DOHH2 (cell line): ENCODE data around the gene KMT2A.

Experiments used
- EZH2phosphoT487 ChIP-seq: fragments of 200-600 bp; sonication (generic); IDR thresholded peaks from 2 replicates; pipeline ENCODE4 v1.6.1; 2017; ENCODE audit warnings: borderline replicate concordance, mild to moderate bottlenecking, antibody characterized with exemption, low read length, moderate library complexity, mixed read lengths
- TF ChIP-seq, protein P1 (sequence below): fragments of 200-600 bp; sonication (generic); IDR thresholded peaks from one replicate; pipeline ENCODE4 v1.5.1; 2014; ENCODE audit warnings: antibody characterized with exemption, mild to moderate bottlenecking, low read depth, low read length; ENCODE audit not compliant: poor library complexity, severe bottlenecking

- TF ChIP-seq, protein P1, sequence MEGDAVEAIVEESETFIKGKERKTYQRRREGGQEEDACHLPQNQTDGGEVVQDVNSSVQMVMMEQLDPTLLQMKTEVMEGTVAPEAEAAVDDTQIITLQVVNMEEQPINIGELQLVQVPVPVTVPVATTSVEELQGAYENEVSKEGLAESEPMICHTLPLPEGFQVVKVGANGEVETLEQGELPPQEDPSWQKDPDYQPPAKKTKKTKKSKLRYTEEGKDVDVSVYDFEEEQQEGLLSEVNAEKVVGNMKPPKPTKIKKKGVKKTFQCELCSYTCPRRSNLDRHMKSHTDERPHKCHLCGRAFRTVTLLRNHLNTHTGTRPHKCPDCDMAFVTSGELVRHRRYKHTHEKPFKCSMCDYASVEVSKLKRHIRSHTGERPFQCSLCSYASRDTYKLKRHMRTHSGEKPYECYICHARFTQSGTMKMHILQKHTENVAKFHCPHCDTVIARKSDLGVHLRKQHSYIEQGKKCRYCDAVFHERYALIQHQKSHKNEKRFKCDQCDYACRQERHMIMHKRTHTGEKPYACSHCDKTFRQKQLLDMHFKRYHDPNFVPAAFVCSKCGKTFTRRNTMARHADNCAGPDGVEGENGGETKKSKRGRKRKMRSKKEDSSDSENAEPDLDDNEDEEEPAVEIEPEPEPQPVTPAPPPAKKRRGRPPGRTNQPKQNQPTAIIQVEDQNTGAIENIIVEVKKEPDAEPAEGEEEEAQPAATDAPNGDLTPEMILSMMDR: no peak
- no peak for TF ChIP-seq EZH2phosphoT487
These were observed 107.8 kb downstream of the KMT2A start for GRCh38 chr11:118544010-118544646.
